Psoas muscle (tissue), 8 donors: ENCODE results near the gene ATG5. TPM values are rescaled to one million over a fixed set of nuclear protein-coding genes. Genes with fewer than 3 reads are reported as not detected.

ENCODE experiments used
- ATAC-seq, 4 donors: fragments of 200-7000 bp; cut with Tn5 transposase; one replicate each; pipeline ENCODE4 v1.9.1; 2020; ENCODE audit warnings: moderate library complexity in 3 of 4, mild to moderate bottlenecking in 2 of 4
- DNase-seq, 2 donors: peaks; one replicate each; pipeline ENCODE4 v3.0.0-alpha.2; 2020
- H3K27ac ChIP-seq: fragments of 200-600 bp; one replicate; pipeline ENCODE4 v1.8.0; 2022
- H3K27me3 ChIP-seq, 3 donors: fragments of 200-600 bp in 1 of 3; one replicate each; pipeline versions ENCODE4 v1.6.1 to v1.8.0; 2013 to 2022; ENCODE audit warnings: low read length in 2 of 3, mild to moderate bottlenecking in 2 of 3, moderate library complexity in 1 of 3; ENCODE audit not compliant: insufficient read depth in 3 of 3
- H3K36me3 ChIP-seq, 2 donors: fragments of 200-600 bp in 1 of 2; one replicate each; pipeline versions ENCODE4 v1.6.1 to v1.8.0; 2013 to 2022; ENCODE audit warnings: low read depth in 1 of 2, mild to moderate bottlenecking in 1 of 2, moderate library complexity in 1 of 2; ENCODE audit not compliant: insufficient read depth in 1 of 2
- H3K4me1 ChIP-seq: fragments of 200-600 bp; one replicate; pipeline ENCODE4 v1.8.0; 2022
- H3K4me3 ChIP-seq: fragments of 200-600 bp; one replicate; pipeline ENCODE4 v1.8.0; 2022; ENCODE audit warnings: mild to moderate bottlenecking
- H3K9me3 ChIP-seq: fragments of 200-600 bp; one replicate; pipeline ENCODE4 v1.8.0; 2022
- WGBS, 3 donors: extraction: QIAGEN DNeasy Blood & Tissue Kit; methylation state at CpG; one replicate each; pipeline versions ENCODE4 v1.1.6 to v1.1.7; 2013; 5-methylcytosine and 5-hydroxymethylcytosine counted together
- intact Hi-C, 2 donors: fragments of 100-400 bp; cut with DNase I; formaldehyde crosslinking; loops; one replicate each; pipeline versions ENCODE4 v1.11.0 to v1.14.2; 2022
- polyA plus RNA-seq, 3 donors: library from polyadenylated mRNA; stranded (reverse); fragments of 200-250 nt; gene quantifications; one replicate each; pipeline ENCODE4 v1.2.3, GENCODE V29; 2013
- total RNA-seq, 4 donors: library from RNA; stranded (reverse); fragmentation: NEBNext Ultra II Directional in 2 of 4; extraction: Animal tissue kit (Norgen Biotek cat#: 25700) in 2 of 4; gene quantifications; one replicate each; pipeline versions ENCODE4 v1.2.1 to v1.2.4, GENCODE V29; 2021 to 2023
- TF ChIP-seq, protein P1 (sequence below): fragments of 200-600 bp; IDR thresholded peaks from one replicate; pipeline ENCODE4 v1.8.0; 2022; ENCODE audit warnings: antibody characterized with exemption
- donor health status: healthy with polysubstance abuse.
- donor health status: DM: no; HTN: no; CAD: no; lungs with moderate emphysema.
- donor health status: Bipolar disorder and iron deficiency.
- donor health status: healthy.
- donor health status: DM: yes; HTN: yes; CAD: no.
- donor health status: DM: no; HTN: no; CAD: no.
- donor health status: DM: no; HTN: no; CAD: no.
- donor health status: DM: yes; HTN: yes; CAD: no.

The ATG5 gene
- total and polyA plus RNA-seq, 7 donors, result 13.5 to 35.7 (median 19.5) TPM

DNA sequence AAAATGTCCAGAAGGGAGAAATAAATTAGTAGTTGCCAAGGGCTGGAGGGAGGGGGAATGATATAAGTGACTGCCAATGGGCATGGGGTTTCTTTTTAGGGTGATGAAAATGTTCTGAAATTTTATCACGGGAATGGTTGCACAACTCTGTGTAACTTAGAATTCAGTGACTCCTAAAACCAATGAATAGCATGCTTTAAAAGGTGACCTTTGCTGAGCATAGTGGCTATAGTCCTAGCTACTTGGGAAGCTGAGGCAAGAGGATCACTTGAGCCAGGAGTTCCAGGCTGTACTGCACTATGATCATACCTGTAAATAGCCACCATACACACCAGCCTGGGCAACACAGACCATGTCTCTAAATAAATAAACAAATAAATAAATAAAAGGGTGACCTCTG lies 109.0 kb downstream of the ATG5 start:
- no peak overlapping the region for H3K27ac ChIP-seq
- 31 to 47% (median 34%) methylated on average over 1 of the region's 1 CpG for WGBS, 3 donors
- H3K36me3 ChIP-seq, result no peaks in the 10 kb centered on the region
- H3K4me3 ChIP-seq, result no peak overlapping the region
- DNase-seq (no peak), ATAC-seq (peak; percentile 49 to 93 (median 80))
- peaks cover 10% of the 10 kb centered on the region for H3K4me1 ChIP-seq
- H3K9me3 ChIP-seq, result no peaks in the 10 kb centered on the region
- TF ChIP-seq, protein P1, sequence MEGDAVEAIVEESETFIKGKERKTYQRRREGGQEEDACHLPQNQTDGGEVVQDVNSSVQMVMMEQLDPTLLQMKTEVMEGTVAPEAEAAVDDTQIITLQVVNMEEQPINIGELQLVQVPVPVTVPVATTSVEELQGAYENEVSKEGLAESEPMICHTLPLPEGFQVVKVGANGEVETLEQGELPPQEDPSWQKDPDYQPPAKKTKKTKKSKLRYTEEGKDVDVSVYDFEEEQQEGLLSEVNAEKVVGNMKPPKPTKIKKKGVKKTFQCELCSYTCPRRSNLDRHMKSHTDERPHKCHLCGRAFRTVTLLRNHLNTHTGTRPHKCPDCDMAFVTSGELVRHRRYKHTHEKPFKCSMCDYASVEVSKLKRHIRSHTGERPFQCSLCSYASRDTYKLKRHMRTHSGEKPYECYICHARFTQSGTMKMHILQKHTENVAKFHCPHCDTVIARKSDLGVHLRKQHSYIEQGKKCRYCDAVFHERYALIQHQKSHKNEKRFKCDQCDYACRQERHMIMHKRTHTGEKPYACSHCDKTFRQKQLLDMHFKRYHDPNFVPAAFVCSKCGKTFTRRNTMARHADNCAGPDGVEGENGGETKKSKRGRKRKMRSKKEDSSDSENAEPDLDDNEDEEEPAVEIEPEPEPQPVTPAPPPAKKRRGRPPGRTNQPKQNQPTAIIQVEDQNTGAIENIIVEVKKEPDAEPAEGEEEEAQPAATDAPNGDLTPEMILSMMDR, result no peak
- intact Hi-C loops, result no loop called here
- H3K27me3 ChIP-seq, result no peaks in the 10 kb centered on the region

GRCh38 chr6:106215608-106216007 lies 110.0 kb downstream of the ATG5 start:
- no peaks in the 10 kb centered on the region for H3K9me3 ChIP-seq
- H3K4me1 ChIP-seq, result peaks cover 10% of the 10 kb centered on the region
- DNase-seq (no peak), ATAC-seq (no peak)
- no peak overlapping the region for H3K27ac ChIP-seq
- intact Hi-C loops, result no loop called here
- H3K36me3 ChIP-seq, result no peaks in the 10 kb centered on the region
- no peak overlapping the region for H3K4me3 ChIP-seq
- WGBS, 3 donors, result 96 to 97% (median 96%) methylated on average over 3 of the region's 3 CpGs
- TF ChIP-seq, protein P1, result no peak
- no peaks in the 10 kb centered on the region for H3K27me3 ChIP-seq

GRCh38 chr6:106214531-106214930 lies 111.0 kb downstream of the ATG5 start:
- no peak overlapping the region for H3K27ac ChIP-seq
- H3K36me3 ChIP-seq, result no peaks in the 10 kb centered on the region
- no peaks in the 10 kb centered on the region for H3K9me3 ChIP-seq
- peaks cover 10% of the 10 kb centered on the region for H3K4me1 ChIP-seq
- 62 to 73% (median 67%) methylated on average over 4 of the region's 4 CpGs for whole genome bisulfite sequencing, 3 donors
- no peak overlapping the region for H3K4me3 ChIP-seq
- no peak for ATAC-seq
- H3K27me3 ChIP-seq, result no peaks in the 10 kb centered on the region
- intact Hi-C loops, result no loop called here
- TF ChIP-seq, protein P1, result no peak
- DNase-seq, result no peak

GRCh38 chr6:106213660-106214289 lies 111.8 kb downstream of the ATG5 start:
- intact Hi-C loops, result no loop called here

More at GRCh38 chr6:106213660-106214289, 111.8 kb downstream of the ATG5 start:
- WGBS, 3 donors, result 80 to 95% (median 86%) methylated on average over 2 of the region's 2 CpGs
- TF ChIP-seq, protein P1, result no peak
- Histone ChIP-seq H3K4me3 (no peak overlapping the region), H3K36me3 (no peaks in the 10 kb centered on the region), H3K27ac (no peak overlapping the region), H3K9me3 (no peaks in the 10 kb centered on the region), H3K27me3 (no peaks in the 10 kb centered on the region), H3K4me1 (peaks cover 10% of the 10 kb centered on the region)
- no peak for DNase-seq
- ATAC-seq, result no peak
